Stimulated activated CD8-positive, alpha-beta memory T cell treated with anti-CD3 and anti-CD28 coated beads, Interleukin-7, amount 100 ng/mL, for 24 hours (primary cell): Measurements from ENCODE around the gene ZBTB7C.

Experiments
- DNase-seq: peaks from one replicate; pipeline ENCODE4 v3.0.0-alpha.2; 2020; ENCODE audit warnings: low read depth

ZBTB7C gene

GRCh38 chr18:48418539-48419276 lies 9.5 kb upstream of the ZBTB7C start:
- DNase-seq, result no peak

GRCh38 chr18:48417985-48418384 lies 8.8 kb upstream of the ZBTB7C start:
- no peak for DNase-seq

GRCh38 chr18:48413342-48413741 lies 4.2 kb upstream of the ZBTB7C start:
- no peak for DNase-seq

- DNase-seq, result no peak
These were observed 3.3 kb upstream of the ZBTB7C start for GRCh38 chr18:48412339-48412929.

- DNase-seq, result peak; percentile 43
These were observed 1.1 kb upstream of the ZBTB7C start for GRCh38 chr18:48410095-48410920.

- DNase-seq, result no peak
These were observed 460 bp upstream of the ZBTB7C start for GRCh38 chr18:48409591-48410094.

- no peak for DNase-seq
These were observed 964 bp downstream of the ZBTB7C start for GRCh38 chr18:48408111-48408726.

GRCh38 chr18:48407358-48407757 lies 1.8 kb downstream of the ZBTB7C start:
- DNase-seq, result no peak

- no peak for DNase-seq
These were observed 3.2 kb downstream of the ZBTB7C start for GRCh38 chr18:48405978-48406377.

GRCh38 chr18:48404716-48405507 lies 4.3 kb downstream of the ZBTB7C start:
- no peak for DNase-seq

GRCh38 chr18:48402953-48403352 lies 6.2 kb downstream of the ZBTB7C start:
- no peak for DNase-seq

GRCh38 chr18:48399303-48400075 lies 9.7 kb downstream of the ZBTB7C start:
- DNase-seq, result no peak

- DNase-seq, result no peak
These were observed 11.1 kb downstream of the ZBTB7C start for GRCh38 chr18:48398074-48398473.

GRCh38 chr18:48397021-48397420 lies 12.2 kb downstream of the ZBTB7C start:
- DNase-seq, result no peak

- DNase-seq, result no peak
These were observed 12.6 kb downstream of the ZBTB7C start for GRCh38 chr18:48396561-48396960.

- DNase-seq, result no peak
These were observed 13.5 kb downstream of the ZBTB7C start for GRCh38 chr18:48395646-48396045.

GRCh38 chr18:48394176-48394575 lies 15.0 kb downstream of the ZBTB7C start:
- no peak for DNase-seq

- DNase-seq, result no peak
These were observed 15.4 kb downstream of the ZBTB7C start for GRCh38 chr18:48393776-48394175.

GRCh38 chr18:48393170-48393569 lies 16.0 kb downstream of the ZBTB7C start:
- DNase-seq, result no peak

GRCh38 chr18:48392268-48392667 lies 16.9 kb downstream of the ZBTB7C start:
- DNase-seq, result no peak

- no peak for DNase-seq
These were observed 17.3 kb downstream of the ZBTB7C start for GRCh38 chr18:48391868-48392267.
